ENCODE data around the gene C11orf98. TPM values are rescaled to one million over a fixed set of nuclear protein-coding genes. Genes with fewer than 3 reads are reported as not detected.
"Not testable (repeated sequence)": the region's sequence is repeated elsewhere in the genome, so short reads cannot be mapped to it uniquely, and the experiment has no call there.

The C11orf98 gene
- polyA plus RNA-seq, 1 experiment, result 38.8 TPM

- TF ChIP-seq, protein P1, sequence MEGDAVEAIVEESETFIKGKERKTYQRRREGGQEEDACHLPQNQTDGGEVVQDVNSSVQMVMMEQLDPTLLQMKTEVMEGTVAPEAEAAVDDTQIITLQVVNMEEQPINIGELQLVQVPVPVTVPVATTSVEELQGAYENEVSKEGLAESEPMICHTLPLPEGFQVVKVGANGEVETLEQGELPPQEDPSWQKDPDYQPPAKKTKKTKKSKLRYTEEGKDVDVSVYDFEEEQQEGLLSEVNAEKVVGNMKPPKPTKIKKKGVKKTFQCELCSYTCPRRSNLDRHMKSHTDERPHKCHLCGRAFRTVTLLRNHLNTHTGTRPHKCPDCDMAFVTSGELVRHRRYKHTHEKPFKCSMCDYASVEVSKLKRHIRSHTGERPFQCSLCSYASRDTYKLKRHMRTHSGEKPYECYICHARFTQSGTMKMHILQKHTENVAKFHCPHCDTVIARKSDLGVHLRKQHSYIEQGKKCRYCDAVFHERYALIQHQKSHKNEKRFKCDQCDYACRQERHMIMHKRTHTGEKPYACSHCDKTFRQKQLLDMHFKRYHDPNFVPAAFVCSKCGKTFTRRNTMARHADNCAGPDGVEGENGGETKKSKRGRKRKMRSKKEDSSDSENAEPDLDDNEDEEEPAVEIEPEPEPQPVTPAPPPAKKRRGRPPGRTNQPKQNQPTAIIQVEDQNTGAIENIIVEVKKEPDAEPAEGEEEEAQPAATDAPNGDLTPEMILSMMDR (IDR thresholded peaks at IDR 0.05; ENCODE audit: low read depth, low read length), result no peak
Measured at GRCh38 chr11:62622476-62623089, 42.4 kb downstream of the C11orf98 start.

GRCh38 chr11:62621567-62622470 is 43.2 kb downstream of the C11orf98 start, which contains the start of gene B3GAT3:
B3GAT3 (minus strand) TSS chr11:62621986; CDS start chr11:62621947, 39 bp downstream.
- ChIA-PET POLR2A (interaction anchor here (0.6 to 2.9 kb wide), 22 partner anchors 9 to 227 kb away, joined by 3 to 23 read pairs (median 5); partner anchors contain the start of genes AHNAK, C11orf98, CSKMT and EEF1G), CTCF (interaction anchor here (0.6 to 1.8 kb wide), 7 partner anchors 10 to 227 kb away, joined by 3 to 8 read pairs (median 6); no protein-coding TSS in a partner anchor)
- peak; percentile 96 for DNase-seq (ENCODE audit: low read depth, low spot score)
- Histone ChIP-seq H3K9me3 (ENCODE audit: control insufficient read depth, insufficient read depth, low read length) (no peaks in the 10 kb centered on the region), H3K4me3 (ENCODE audit: low read depth, low read length) (peak within 1 kb of the TSS; percentile 86), H3K27ac (ENCODE audit: low read depth, low read length) (peak within 1 kb of the TSS; percentile 97), H3K27me3 (ENCODE audit: control insufficient read depth, insufficient read depth, low read length) (no peaks in the 10 kb centered on the region)
- TF ChIP-seq, protein P1 (IDR thresholded peaks at IDR 0.05; ENCODE audit: low read depth, low read length), result peak; percentile 13; the same call in 1 of the 2 replicates

More at GRCh38 chr11:62622476-62623089, 42.4 kb downstream of the C11orf98 start:
- Histone ChIP-seq H3K9me3 (ENCODE audit: control insufficient read depth, insufficient read depth, low read length) (no peaks in the 10 kb centered on the region), H3K27ac (ENCODE audit: low read depth, low read length) (peak overlapping the region; percentile 97), H3K4me3 (ENCODE audit: low read depth, low read length) (peak overlapping the region; percentile 41), H3K27me3 (ENCODE audit: control insufficient read depth, insufficient read depth, low read length) (no peaks in the 10 kb centered on the region)
- DNase-seq (ENCODE audit: low read depth, low spot score), result no peak
- ChIA-PET CTCF (interaction anchor here (0.6 to 1.8 kb wide), 3 partner anchors 11 to 228 kb away, joined by 3 to 8 read pairs (median 7); no protein-coding TSS in a partner anchor), POLR2A (interaction anchor here (0.8 to 2.9 kb wide), 12 partner anchors 9 to 228 kb away, joined by 3 to 23 read pairs (median 6); partner anchors contain the start of genes C11orf98, CSKMT, GANAB and MTA2)

DNA sequence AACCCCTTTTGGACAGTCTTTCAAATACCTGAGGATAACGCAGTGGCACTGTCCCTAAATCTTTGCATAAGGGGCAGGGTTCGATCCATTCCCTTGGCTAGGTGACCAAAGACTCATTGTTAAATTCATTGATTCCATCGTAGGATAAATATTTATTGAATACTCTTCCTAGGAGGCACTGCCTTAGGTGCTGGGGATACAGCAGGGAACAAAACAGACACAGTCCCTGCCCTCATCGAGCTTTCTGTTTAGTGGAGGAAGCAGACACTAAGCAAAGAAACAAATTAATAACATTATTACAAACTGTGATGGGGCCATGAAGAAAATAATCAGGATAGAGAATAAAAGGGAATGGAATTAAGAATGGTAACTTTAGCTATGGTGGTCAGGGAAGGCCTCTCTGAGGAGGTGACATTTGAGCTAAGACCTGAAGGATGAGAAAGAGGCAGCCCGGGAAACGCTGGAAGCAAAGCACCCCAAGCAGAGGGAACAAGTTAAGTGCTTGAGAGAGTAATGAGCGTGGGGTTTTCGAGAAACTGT is 43.9 kb downstream of the C11orf98 start:
- peak overlapping the region; percentile 86 for H3K4me3 ChIP-seq (ENCODE audit: low read depth, low read length)
- ChIA-PET POLR2A (interaction anchor here (0.5 to 2.9 kb wide), 16 partner anchors 8 to 220 kb away, joined by 3 to 23 read pairs (median 6); partner anchors contain the start of genes C11orf98, CSKMT, EEF1G and EML3), CTCF (interaction anchor here (1.1 to 1.8 kb wide), 5 partner anchors 9 to 226 kb away, joined by 5 to 8 read pairs (median 6); no protein-coding TSS in a partner anchor)
- TF ChIP-seq, protein P1 (IDR thresholded peaks at IDR 0.05; ENCODE audit: low read depth, low read length), result no peak
- no peaks in the 10 kb centered on the region for H3K9me3 ChIP-seq (ENCODE audit: control insufficient read depth, insufficient read depth, low read length)
- H3K27me3 ChIP-seq (ENCODE audit: control insufficient read depth, insufficient read depth, low read length), result no peaks in the 10 kb centered on the region
- DNase-seq (ENCODE audit: low read depth, low spot score), result no peak
- peak overlapping the region; percentile 78 for H3K27ac ChIP-seq (ENCODE audit: low read depth, low read length)

DNA sequence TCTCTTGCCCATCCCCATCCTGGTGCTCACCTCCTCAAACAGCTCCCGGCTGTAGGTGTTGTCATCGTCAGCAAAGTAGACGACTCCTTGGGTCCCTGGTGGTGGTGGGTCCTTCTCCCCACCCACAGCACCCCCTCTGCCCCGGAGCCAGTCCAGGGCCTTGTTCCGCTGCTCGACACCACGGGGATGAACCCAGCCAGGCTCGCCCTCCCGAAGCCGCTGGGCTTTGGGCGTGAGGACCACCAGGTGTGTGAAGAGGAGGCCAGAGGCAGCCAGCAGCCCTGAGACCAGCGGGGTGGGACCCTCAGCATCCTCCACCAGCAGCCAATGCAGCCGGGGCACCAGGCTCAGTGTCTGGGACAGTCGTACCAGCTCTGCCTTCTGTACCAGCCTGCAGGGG is 48.1 kb downstream of the C11orf98 start:
- H3K9me3 ChIP-seq (ENCODE audit: control insufficient read depth, insufficient read depth, low read length); H3K27ac ChIP-seq (ENCODE audit: low read depth, low read length); H3K27me3 ChIP-seq (ENCODE audit: control insufficient read depth, insufficient read depth, low read length); H3K4me3 ChIP-seq (ENCODE audit: low read depth, low read length); CTCF ChIA-PET; DNase-seq (ENCODE audit: low read depth, low spot score); POLR2A ChIA-PET: not testable (repeated sequence)

GRCh38 chr11:62615521-62615920 is 49.5 kb downstream of the C11orf98 start:
- no peak overlapping the region for H3K27ac ChIP-seq (ENCODE audit: low read depth, low read length)
- TF ChIP-seq, protein P1 (IDR thresholded peaks at IDR 0.05; ENCODE audit: low read depth, low read length), result no peak
- no peaks in the 10 kb centered on the region; the same call in 1 of the 2 replicates for H3K9me3 ChIP-seq (ENCODE audit: control insufficient read depth, insufficient read depth, low read length)
- no peaks in the 10 kb centered on the region for H3K27me3 ChIP-seq (ENCODE audit: control insufficient read depth, insufficient read depth, low read length)
- H3K4me3 ChIP-seq (ENCODE audit: low read depth, low read length), result no peak overlapping the region
- POLR2A ChIA-PET, result no interaction called here
- CTCF ChIA-PET, result no interaction called here
- DNase-seq (ENCODE audit: low read depth, low spot score), result no peak

Data from AG04450 (cell line).